ENCODE measurements around the gene FRAS1. TPM values are rescaled to one million over a fixed set of nuclear protein-coding genes. Genes with fewer than 3 reads are reported as not detected.

FRAS1 gene
- total RNA-seq, 1 donor from 2014 or later = 18.9 TPM

GRCh38 chr4:78567500-78568060 is 510.5 kb downstream of the FRAS1 start:
- no peaks in the 10 kb centered on the region for H3K9me3 Mint-ChIP-seq (ENCODE audit: low read depth)
- TF ChIP-seq CTCF (IDR thresholded peaks at IDR 0.05) = no peak
- no peak for DNase-seq (ENCODE audit: low spot score)
- peak overlapping the region; percentile 41 for H3K27ac Mint-ChIP-seq (ENCODE audit: unreplicated experiment)
- no peaks in the 10 kb centered on the region for H3K36me3 Mint-ChIP-seq (ENCODE audit: low read depth)
- no peaks in the 10 kb centered on the region for H3K27me3 Mint-ChIP-seq (ENCODE audit: low read depth)
- peaks cover 70% of the 10 kb centered on the region for H3K4me1 Mint-ChIP-seq (ENCODE audit: low read depth)
- H3K4me3 Mint-ChIP-seq (ENCODE audit: unreplicated experiment) = no peak overlapping the region

- peaks cover 63% of the 10 kb centered on the region for H3K4me1 Mint-ChIP-seq (ENCODE audit: low read depth)
- H3K27ac Mint-ChIP-seq (ENCODE audit: unreplicated experiment) = peak overlapping the region; percentile 88
- no peak for TF ChIP-seq CTCF (IDR thresholded peaks at IDR 0.05)
- no peak overlapping the region for H3K4me3 Mint-ChIP-seq (ENCODE audit: unreplicated experiment)
- no peaks in the 10 kb centered on the region for H3K36me3 Mint-ChIP-seq (ENCODE audit: low read depth)
- H3K9me3 Mint-ChIP-seq (ENCODE audit: low read depth) = no peaks in the 10 kb centered on the region
- H3K27me3 Mint-ChIP-seq (ENCODE audit: low read depth) = no peaks in the 10 kb centered on the region
- DNase-seq (ENCODE audit: low spot score) = no peak
These were observed 511.6 kb downstream of the FRAS1 start for GRCh38 chr4:78568640-78569305.

- peak overlapping the region; percentile 88 for H3K27ac Mint-ChIP-seq (ENCODE audit: unreplicated experiment)
- H3K36me3 Mint-ChIP-seq (ENCODE audit: low read depth) = no peaks in the 10 kb centered on the region
- H3K4me1 Mint-ChIP-seq (ENCODE audit: low read depth) = peaks cover 58% of the 10 kb centered on the region
- H3K27me3 Mint-ChIP-seq (ENCODE audit: low read depth) = no peaks in the 10 kb centered on the region
- H3K4me3 Mint-ChIP-seq (ENCODE audit: unreplicated experiment) = no peak overlapping the region
- TF ChIP-seq CTCF (IDR thresholded peaks at IDR 0.05) = no peak
- no peaks in the 10 kb centered on the region for H3K9me3 Mint-ChIP-seq (ENCODE audit: low read depth)
- DNase-seq (ENCODE audit: low spot score) = no peak
These were observed 512.2 kb downstream of the FRAS1 start for GRCh38 chr4:78569306-78569821.

- H3K4me1 Mint-ChIP-seq (ENCODE audit: low read depth) = peaks cover 53% of the 10 kb centered on the region
- no peaks in the 10 kb centered on the region for H3K27me3 Mint-ChIP-seq (ENCODE audit: low read depth)
- H3K4me3 Mint-ChIP-seq (ENCODE audit: unreplicated experiment) = no peak overlapping the region
- peak overlapping the region; percentile 88 for H3K27ac Mint-ChIP-seq (ENCODE audit: unreplicated experiment)
- H3K9me3 Mint-ChIP-seq (ENCODE audit: low read depth) = no peaks in the 10 kb centered on the region
- no peak for DNase-seq (ENCODE audit: low spot score)
- no peak for TF ChIP-seq CTCF (IDR thresholded peaks at IDR 0.05)
- no peaks in the 10 kb centered on the region for H3K36me3 Mint-ChIP-seq (ENCODE audit: low read depth)
These were observed 513.0 kb downstream of the FRAS1 start for GRCh38 chr4:78570117-78570516.

GRCh38 chr4:78571804-78572203 is 514.7 kb downstream of the FRAS1 start:
- no peak for TF ChIP-seq CTCF (IDR thresholded peaks at IDR 0.05)
- DNase-seq (ENCODE audit: low spot score) = no peak
- Mint-ChIP-seq H3K36me3 (ENCODE audit: low read depth) (peaks cover 3% of the 10 kb centered on the region), H3K27me3 (ENCODE audit: low read depth) (no peaks in the 10 kb centered on the region), H3K4me1 (ENCODE audit: low read depth) (peaks cover 37% of the 10 kb centered on the region), H3K27ac (ENCODE audit: unreplicated experiment) (no peak overlapping the region), H3K9me3 (ENCODE audit: low read depth) (no peaks in the 10 kb centered on the region), H3K4me3 (ENCODE audit: unreplicated experiment) (no peak overlapping the region)
